HG03354 (cell line): ENCODE data around the gene TMEM255A.
"Not testable (repeated sequence)": the region's sequence is repeated elsewhere in the genome, so short reads cannot be mapped to it uniquely, and the experiment has no call there.

Experiments
- ATAC-seq: cut with Tn5 transposase; IDR thresholded peaks from one replicate; pipeline ENCODE4 v1.9.1; 2021; ENCODE audit warnings: mild to moderate bottlenecking; ENCODE audit not compliant: unreplicated experiment, poor library complexity, severe bottlenecking

TMEM255A gene

DNA sequence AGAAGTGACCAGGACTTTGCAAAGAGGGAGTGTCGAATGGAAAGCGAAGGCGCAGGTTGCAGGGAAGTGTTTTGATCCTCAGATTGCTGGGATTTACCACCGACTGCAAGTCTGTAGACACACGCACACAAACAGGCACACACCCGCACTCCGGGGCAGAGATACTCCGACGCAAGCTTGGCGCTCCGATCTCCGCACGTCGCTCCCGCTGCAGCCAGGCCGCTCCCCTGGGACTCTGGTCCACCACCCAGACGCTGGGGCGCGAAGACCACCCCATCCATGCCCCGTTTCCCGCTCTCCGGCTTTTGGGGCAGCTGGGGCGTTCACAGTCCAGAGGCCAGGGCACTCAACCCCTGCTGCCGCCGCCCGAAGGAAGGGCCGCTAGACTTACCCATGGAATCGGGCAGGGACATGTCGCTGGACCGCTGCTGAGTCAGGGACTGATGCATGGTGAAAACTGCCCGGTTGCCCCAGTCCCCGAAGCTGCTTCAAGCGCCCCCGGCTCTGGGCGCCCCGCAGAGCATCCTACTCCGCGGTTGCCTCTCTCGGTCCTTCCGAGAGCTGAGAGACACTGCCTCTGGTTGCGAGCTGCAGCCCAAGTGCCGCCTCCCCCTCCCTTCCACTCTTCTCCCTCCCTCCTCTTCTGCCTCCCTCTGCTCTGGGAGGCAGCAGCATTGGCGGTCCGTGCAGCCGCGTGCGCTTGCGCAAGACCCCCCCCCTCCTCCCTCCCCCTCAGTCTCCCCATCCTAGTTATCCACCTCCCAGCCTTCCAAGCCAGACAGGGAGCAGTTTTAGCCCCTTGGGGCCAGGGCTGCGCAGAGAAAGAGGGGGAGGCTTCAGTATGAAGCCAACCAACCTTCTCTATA, at the start of gene TMEM255A:
Gene TMEM255A, minus strand, starts transcription at position 601 of the 866 bp plus-strand sequence. Its CDS starts 152 bp downstream, at position 449.
- no peak for ATAC-seq

DNA sequence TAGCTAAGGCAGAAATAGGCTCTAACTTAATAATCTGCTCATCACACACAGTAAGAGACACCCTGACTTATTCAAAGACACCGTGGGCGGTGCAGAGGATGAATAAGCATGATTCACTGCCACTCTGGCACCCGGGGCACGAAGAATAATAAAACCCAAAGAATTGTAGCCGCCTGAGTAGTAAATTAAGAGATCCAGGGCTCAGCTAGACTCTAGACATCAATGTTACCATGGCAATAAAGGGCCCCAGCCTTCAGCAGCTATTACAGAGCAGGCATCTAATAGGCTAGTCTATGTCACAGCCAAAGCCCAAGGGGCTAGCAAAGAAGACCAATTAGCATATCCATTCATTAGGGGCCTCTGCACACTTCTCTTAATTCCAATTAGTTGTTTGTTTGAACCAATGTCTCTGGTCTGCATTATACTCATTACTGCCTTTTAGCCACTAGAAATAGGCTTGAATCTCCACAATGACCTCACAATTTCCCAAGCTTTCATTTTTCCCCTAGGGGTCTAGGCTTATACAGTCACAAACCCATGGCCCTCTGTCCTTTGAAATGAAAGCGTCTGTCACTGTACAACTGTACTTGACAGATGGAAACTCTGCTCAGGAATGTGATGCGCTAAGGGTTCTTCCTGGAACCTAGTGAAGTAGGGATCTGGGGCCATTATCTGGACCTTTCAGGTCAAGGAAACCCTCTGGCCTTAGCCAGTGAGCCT, 47.6 kb upstream of the TMEM255A start:
- no peak for ATAC-seq

GRCh38 chrX:120357186-120357585, 45.9 kb upstream of the TMEM255A start:
- no peak for ATAC-seq

GRCh38 chrX:120356084-120356483, 44.8 kb upstream of the TMEM255A start:
- no peak for ATAC-seq

GRCh38 chrX:120350450-120351138, 39.3 kb upstream of the TMEM255A start:
- ATAC-seq, result no peak

DNA sequence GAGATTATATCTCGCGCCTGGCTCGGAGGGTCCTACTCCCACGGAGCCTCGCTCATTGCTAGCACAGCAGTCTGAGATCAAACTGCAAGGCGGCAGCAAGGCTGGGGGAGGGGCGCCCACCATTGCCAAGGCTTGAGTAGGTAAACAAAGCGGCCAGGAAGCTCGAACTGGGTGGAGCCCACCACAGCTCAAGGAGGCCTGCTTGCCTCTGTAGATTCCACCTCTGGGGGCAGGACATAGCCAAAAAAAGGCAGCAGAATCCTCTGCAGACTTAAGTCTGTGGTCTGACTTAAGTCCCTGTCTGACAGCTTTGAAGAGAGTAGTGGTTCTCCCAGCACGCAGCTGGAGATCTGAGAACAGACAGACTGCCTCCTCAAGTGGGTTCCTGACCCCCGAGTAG, 33.3 kb upstream of the TMEM255A start:
- not testable (repeated sequence) for ATAC-seq

- no peak for ATAC-seq
These were observed 25.6 kb upstream of the TMEM255A start for GRCh38 chrX:120336899-120337298.

DNA sequence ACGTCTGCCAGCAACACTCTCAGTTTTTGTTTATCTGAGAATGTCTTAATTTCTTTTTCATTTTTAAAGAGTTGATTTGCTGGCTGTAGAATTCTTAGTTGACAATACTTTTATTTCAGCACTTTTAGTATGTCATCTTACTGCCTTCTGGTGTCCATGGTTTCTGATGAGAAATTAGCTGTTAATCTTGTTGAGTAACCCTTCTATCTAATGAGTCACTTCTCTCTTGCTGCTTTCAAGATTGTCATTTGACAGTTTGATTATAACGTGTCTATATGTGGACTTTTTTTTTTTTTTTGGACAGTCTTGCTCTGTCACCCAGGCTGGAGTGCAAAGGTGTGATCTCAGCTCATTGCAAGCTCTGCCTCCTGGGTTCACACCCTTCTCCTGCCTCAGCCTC, 24.0 kb upstream of the TMEM255A start:
- ATAC-seq, result no peak

DNA sequence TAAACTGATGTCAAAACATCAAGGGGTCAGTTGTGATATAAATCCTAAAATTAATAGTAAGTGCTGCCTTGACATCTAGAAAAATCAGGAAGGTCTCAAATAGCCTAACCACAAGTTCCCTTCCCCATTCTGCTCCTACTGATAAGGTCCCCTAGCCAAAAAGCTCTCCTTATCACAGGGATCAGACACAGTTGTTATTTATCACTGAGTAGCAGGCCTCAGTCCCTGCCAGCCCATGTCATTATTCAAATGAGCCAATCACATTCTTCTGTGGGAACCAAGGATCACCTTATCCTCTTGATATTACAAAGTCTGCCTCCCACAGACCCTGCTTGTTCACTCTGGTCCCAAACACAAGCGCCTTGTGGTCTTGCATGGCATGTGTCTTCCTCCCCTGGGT, 23.3 kb upstream of the TMEM255A start:
- ATAC-seq, result no peak

- ATAC-seq, result no peak
These were observed 22.9 kb upstream of the TMEM255A start for GRCh38 chrX:120334151-120334550.

- ATAC-seq, result no peak
These were observed 21.1 kb upstream of the TMEM255A start for GRCh38 chrX:120332394-120332793.

- ATAC-seq, result no peak
These were observed 19.9 kb upstream of the TMEM255A start for GRCh38 chrX:120331116-120331515.

DNA sequence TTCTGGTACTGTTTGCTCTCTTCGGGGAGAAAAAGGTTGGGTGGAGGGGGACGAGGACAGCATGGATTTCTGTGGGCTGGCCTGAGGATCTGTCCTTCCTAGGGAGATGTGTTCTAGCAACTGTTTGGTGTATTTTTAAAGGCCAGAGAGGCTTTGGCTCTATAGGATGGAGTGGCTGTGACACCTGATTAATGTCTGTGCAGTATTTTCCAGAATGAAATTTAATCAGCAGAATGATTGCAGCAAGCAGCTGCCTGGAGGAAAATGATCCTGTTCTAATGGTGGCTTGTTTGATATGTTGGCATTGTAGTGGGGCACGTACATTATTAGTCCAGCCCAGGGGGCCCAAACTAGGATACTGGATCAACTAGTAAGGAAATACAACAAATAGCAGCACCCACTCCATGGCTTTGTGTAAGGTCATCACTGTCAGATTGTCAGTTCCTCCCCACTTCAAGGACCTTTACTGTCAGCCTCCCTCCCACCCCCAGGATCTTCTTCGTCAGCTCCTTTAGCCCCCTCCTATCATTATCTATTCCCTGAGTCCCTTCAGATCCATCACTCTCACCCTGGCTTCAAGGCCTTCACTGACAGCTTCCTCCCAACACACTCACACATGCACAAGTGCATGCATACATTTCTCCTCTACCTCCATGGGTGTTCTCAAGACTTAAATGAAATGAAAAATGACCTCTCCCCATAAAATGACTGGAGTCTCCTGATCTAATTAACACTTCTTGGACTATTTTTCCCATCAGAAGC, 10.4 kb upstream of the TMEM255A start:
- no peak for ATAC-seq

DNA sequence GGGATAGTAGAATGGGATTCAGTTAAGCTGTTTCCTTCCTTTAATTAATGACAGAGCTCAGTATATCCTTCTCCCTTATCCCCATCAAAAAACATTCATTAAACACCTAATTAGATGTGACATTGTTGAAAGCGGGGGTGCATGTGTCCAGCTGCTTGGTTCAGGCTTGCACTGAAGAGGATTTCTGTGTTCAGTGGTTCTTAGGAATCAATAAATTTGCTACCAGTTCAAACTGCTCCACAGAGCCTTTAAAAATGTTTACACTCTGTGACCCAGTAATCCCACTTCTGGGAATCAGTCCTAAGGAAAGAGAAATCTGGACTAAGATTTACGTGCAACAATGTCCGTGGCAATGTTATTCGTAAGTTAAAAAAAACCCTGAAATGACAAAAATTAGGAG, 7.2 kb upstream of the TMEM255A start:
- no peak for ATAC-seq

DNA sequence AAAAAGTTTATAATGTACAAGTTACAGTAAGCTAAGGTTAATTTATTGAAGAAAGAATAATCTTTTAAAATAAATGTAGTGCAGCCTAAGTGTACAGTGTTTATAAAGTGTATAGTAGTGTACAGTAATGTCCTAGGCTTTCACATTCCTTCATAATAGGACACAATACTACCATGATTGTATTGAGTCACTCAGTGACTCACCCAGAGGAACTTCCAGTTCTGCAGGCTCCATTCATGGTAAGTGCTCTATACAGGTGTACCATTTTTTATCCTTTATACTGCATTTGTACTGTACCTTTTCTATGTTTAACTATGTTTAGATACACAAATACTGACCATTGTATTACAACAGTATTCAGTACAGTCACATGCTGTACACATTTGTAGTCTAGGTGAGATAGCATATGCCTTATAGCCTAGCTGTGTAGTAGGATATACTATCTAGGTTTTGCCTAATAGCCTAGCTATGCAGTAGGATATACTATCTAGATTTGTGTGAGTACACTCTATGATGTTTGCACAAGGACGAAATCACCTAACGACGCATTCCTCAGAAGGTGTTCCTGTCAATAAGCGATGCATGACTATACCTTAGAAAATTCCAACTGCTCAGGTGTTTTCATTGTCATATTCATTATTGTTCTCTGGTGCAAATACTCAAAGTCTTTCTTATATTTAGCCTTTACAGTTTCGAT, 5.5 kb upstream of the TMEM255A start:
- ATAC-seq, result no peak

DNA sequence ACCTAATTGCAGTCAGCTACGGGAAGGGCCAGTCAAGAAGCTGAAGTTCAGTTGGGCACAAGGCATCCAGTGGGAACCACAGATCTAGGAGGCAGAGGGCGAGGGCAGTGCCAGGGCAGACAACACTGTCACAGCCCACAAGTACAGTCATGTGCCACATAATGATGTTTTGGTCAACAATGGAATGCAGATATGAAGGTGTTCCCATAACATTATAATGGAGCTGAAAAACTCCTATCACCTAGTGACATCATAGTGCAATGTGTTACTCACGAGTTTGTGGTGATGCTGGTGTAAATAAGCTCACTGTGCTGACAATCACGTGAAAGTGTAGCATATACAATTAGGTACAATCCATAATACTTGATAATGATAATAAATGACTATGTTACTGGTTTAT, 4.5 kb upstream of the TMEM255A start:
- no peak for ATAC-seq

- ATAC-seq, result no peak
These were observed 434 bp upstream of the TMEM255A start for GRCh38 chrX:120311727-120312063.

GRCh38 chrX:120309873-120310705, 1.2 kb downstream of the TMEM255A start:
- no peak for ATAC-seq
